ENCODE data around the gene DCPS.
A peak's percentile ranks its signal among the peaks of the same experiment; 100 is the strongest.

DCPS gene

GRCh38 chr11:126328444-126328843 is 24.6 kb downstream of the DCPS start:
- DNase-seq (ENCODE audit: low spot score): no peak

GRCh38 chr11:126328938-126329643 is 25.2 kb downstream of the DCPS start:
- DNase-seq (ENCODE audit: low spot score): no peak

- no peak for DNase-seq (ENCODE audit: low spot score)
These were observed 25.9 kb downstream of the DCPS start for GRCh38 chr11:126329644-126330211.

- DNase-seq (ENCODE audit: low spot score): no peak
These were observed 27.4 kb downstream of the DCPS start for GRCh38 chr11:126331286-126331685.

GRCh38 chr11:126332221-126332711 is 28.4 kb downstream of the DCPS start:
- DNase-seq (ENCODE audit: low spot score): no peak

- no peak for DNase-seq (ENCODE audit: low spot score)
These were observed 29.3 kb downstream of the DCPS start for GRCh38 chr11:126333142-126333541.

- no peak for DNase-seq (ENCODE audit: low spot score)
These were observed 31.0 kb downstream of the DCPS start for GRCh38 chr11:126334659-126335462.

GRCh38 chr11:126335463-126335760 is 31.6 kb downstream of the DCPS start:
- DNase-seq (ENCODE audit: low spot score): no peak

- DNase-seq (ENCODE audit: low spot score): no peak
These were observed 32.3 kb downstream of the DCPS start for GRCh38 chr11:126336138-126336541.

- DNase-seq (ENCODE audit: low spot score): peak; percentile 28
These were observed 32.8 kb downstream of the DCPS start for GRCh38 chr11:126336671-126337101.

GRCh38 chr11:126337126-126337473 is 33.2 kb downstream of the DCPS start:
- no peak for DNase-seq (ENCODE audit: low spot score)

GRCh38 chr11:126337474-126338241 is 33.8 kb downstream of the DCPS start:
- no peak for DNase-seq (ENCODE audit: low spot score)

- no peak for DNase-seq (ENCODE audit: low spot score)
These were observed 34.6 kb downstream of the DCPS start for GRCh38 chr11:126338346-126339055.

GRCh38 chr11:126339073-126339862 is 35.4 kb downstream of the DCPS start:
- DNase-seq (ENCODE audit: low spot score): no peak

- DNase-seq (ENCODE audit: low spot score): no peak
These were observed 36.1 kb downstream of the DCPS start for GRCh38 chr11:126339863-126340434.

- no peak for DNase-seq (ENCODE audit: low spot score)
These were observed 37.2 kb downstream of the DCPS start for GRCh38 chr11:126340960-126341606.

- DNase-seq (ENCODE audit: low spot score): peak; percentile 89
These were observed 37.9 kb downstream of the DCPS start for GRCh38 chr11:126341760-126342161.

GRCh38 chr11:126343051-126343450 is 39.2 kb downstream of the DCPS start:
- no peak for DNase-seq (ENCODE audit: low spot score)

- no peak for DNase-seq (ENCODE audit: low spot score)
These were observed 40.6 kb downstream of the DCPS start for GRCh38 chr11:126344141-126345080.
